Ovary (tissue), 3 donors: ENCODE data around the gene TOP2B.

Source experiments
- EP300 ChIP-seq: sonication (generic); formaldehyde crosslinking; IDR thresholded peaks from one replicate; pipeline ENCODE4 v1.6.1; 2017; ENCODE audit warnings: antibody characterized with exemption
- POLR2A ChIP-seq: fragments of 450-650 bp; IDR thresholded peaks from one replicate; pipeline ENCODE4 v1.6.1; 2017; ENCODE audit warnings: antibody characterized with exemption, mild to moderate bottlenecking, moderate library complexity
- TF ChIP-seq, protein P1 (sequence below), 3 donors: fragments of 450-650 bp in 2 of 3; fragments of 200-600 bp in 1 of 3; IDR thresholded peaks; one replicate each; pipeline versions ENCODE4 v1.5.1 to v1.8.0; 2016 to 2022; ENCODE audit warnings: antibody characterized with exemption in 3 of 3, mild to moderate bottlenecking in 1 of 3
- donor health status: DM: no; HTN: no; CAD: no.

DNA sequence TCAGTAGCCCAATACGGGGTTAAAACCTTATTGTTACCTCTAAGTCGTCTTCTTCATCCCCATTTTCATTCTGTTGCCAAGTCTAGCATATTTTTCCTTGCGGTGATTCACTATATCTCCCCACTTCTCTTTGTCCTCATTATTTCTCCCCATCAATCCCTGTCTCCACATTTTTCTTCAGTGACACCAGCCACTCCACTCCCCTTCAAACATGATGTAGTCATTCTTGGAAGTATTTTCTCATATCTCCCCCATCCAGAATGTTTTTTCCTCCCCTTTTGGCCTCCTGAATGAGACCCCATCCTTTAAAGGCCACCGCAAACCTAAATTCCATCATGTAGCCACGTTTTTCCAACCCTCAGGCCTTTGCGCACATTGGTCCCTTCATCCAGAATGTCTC lies 105.9 kb downstream of the TOP2B start:
- TF ChIP-seq, protein P1, sequence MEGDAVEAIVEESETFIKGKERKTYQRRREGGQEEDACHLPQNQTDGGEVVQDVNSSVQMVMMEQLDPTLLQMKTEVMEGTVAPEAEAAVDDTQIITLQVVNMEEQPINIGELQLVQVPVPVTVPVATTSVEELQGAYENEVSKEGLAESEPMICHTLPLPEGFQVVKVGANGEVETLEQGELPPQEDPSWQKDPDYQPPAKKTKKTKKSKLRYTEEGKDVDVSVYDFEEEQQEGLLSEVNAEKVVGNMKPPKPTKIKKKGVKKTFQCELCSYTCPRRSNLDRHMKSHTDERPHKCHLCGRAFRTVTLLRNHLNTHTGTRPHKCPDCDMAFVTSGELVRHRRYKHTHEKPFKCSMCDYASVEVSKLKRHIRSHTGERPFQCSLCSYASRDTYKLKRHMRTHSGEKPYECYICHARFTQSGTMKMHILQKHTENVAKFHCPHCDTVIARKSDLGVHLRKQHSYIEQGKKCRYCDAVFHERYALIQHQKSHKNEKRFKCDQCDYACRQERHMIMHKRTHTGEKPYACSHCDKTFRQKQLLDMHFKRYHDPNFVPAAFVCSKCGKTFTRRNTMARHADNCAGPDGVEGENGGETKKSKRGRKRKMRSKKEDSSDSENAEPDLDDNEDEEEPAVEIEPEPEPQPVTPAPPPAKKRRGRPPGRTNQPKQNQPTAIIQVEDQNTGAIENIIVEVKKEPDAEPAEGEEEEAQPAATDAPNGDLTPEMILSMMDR (IDR thresholded peaks at IDR 0.05) = no peak
- TF ChIP-seq POLR2A (no peak), EP300 (no peak)
